Measurements from ENCODE around the gene CDK7.

CDK7 gene

GRCh38 chr5:69189162-69190086 lies 45.3 kb upstream of the CDK7 start, which contains the start of gene CENPH (continued):
- TF ChIP-seq ZBTB11 (tag by site-specific recombination; conservative IDR thresholded peaks at IDR 0.05; ENCODE audit: low read depth) (peak; percentile 66), ZNF544 (tag by site-specific recombination; IDR thresholded peaks at IDR 0.05) (no peak), ZNF121 (tag by site-specific recombination; IDR thresholded peaks at IDR 0.05) (peak; percentile 94), ZNF132 (tag by site-specific recombination; IDR thresholded peaks at IDR 0.05; ENCODE audit: borderline replicate concordance) (no peak), ZNF19 (tag by site-specific recombination; IDR thresholded peaks at IDR 0.05; ENCODE audit: low read depth) (no peak), ZNF10 (tag by site-specific recombination; IDR thresholded peaks at IDR 0.05) (no peak), ZNF510 (tag by site-specific recombination; IDR thresholded peaks at IDR 0.05; ENCODE audit: insufficient replicate concordance) (no peak), ZNF704 (tag by site-specific recombination; IDR thresholded peaks at IDR 0.05) (no peak), ZBTB48 (tag by site-specific recombination; IDR thresholded peaks at IDR 0.05) (peak; percentile 91), HOXA7 (CRISPR knock-in tag; IDR thresholded peaks at IDR 0.05; ENCODE audit: borderline replicate concordance) (no peak), ZNF426 (tag by site-specific recombination; IDR thresholded peaks at IDR 0.05) (no peak), ZNF292 (tag by site-specific recombination; IDR thresholded peaks at IDR 0.05; ENCODE audit: borderline replicate concordance, low read depth) (no peak), ZNF16 (tag by site-specific recombination; IDR thresholded peaks at IDR 0.05; ENCODE audit: low read depth) (no peak), ZNF2 (tag by site-specific recombination; IDR thresholded peaks at IDR 0.05) (peak; percentile 41; the same call in 1 of the 2 replicates), ZBTB26 (tag by site-specific recombination; optimal IDR thresholded peaks at IDR 0.05) (peak; percentile 60), ZNF792 (tag by site-specific recombination; IDR thresholded peaks at IDR 0.05) (no peak), ZSCAN4 (tag by site-specific recombination; IDR thresholded peaks at IDR 0.05) (no peak), ZNF37A (tag by site-specific recombination; IDR thresholded peaks at IDR 0.05) (no peak), KLF8 (tag by site-specific recombination; IDR thresholded peaks at IDR 0.05) (peak; percentile 97), WT1 (tag by site-specific recombination; IDR thresholded peaks at IDR 0.05) (no peak), ZNF677 (tag by site-specific recombination; IDR thresholded peaks at IDR 0.05) (no peak), ZNF280C (tag by site-specific recombination; IDR thresholded peaks at IDR 0.05) (no peak), ZNF530 (tag by site-specific recombination; IDR thresholded peaks at IDR 0.05; ENCODE audit: low read depth) (no peak), ZNF555 (tag by site-specific recombination; conservative IDR thresholded peaks at IDR 0.05) (no peak), ZNF404 (tag by site-specific recombination; IDR thresholded peaks at IDR 0.05) (no peak), ZNF157 (tag by site-specific recombination; IDR thresholded peaks at IDR 0.05) (no peak), TRIM28 (IDR thresholded peaks at IDR 0.05; ENCODE audit: borderline replicate concordance, low read length) (0 out of 2 replicates have a peak, but pooled peaks have one; percentile 50), ZNF580 (tag by site-specific recombination; IDR thresholded peaks at IDR 0.05) (no peak), ZNF311 (tag by site-specific recombination; IDR thresholded peaks at IDR 0.05; ENCODE audit: borderline replicate concordance) (no peak), ZNF654 (tag by site-specific recombination; IDR thresholded peaks at IDR 0.05; ENCODE audit: low read depth) (no peak), ZNF664 (tag by site-specific recombination; IDR thresholded peaks at IDR 0.05) (peak; percentile 99)

All from HEK293 (cell line).